ENCODE measurements around the gene PRIMPOL. TPM values are rescaled to one million over a fixed set of nuclear protein-coding genes. Genes with fewer than 3 reads are reported as not detected.

Gene PRIMPOL
- total RNA-seq, 1 experiment from 2014 or later, result 8.3 TPM

DNA sequence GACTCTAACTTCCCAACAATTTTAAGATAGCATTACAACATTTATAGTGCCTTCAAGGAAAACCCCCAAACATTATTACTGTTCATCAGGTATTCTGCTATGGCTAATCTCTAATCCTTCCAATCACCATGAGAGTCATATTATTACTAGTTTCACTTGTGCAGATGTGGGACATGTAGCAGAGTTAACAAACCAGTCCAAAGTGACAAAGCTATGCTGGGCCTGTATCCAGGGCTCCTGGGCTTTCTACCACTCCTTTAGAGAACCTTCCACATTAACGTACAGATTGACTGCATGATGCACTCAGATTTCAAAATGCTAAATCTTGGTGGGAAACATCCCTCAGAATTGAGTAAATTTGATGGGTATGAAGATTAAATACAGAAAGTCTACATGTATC is 16.7 kb upstream of the PRIMPOL start:
- DNase-seq (ENCODE audit: low spot score), result no peak
- H3K36me3 Mint-ChIP-seq, result peaks cover 82% of the 10 kb centered on the region
- POLR2A ChIA-PET, result no interaction called here
- no peak for ATAC-seq
- CTCF ChIA-PET, result no interaction called here
- peaks cover 4% of the 10 kb centered on the region for H3K4me1 Mint-ChIP-seq
- TF ChIP-seq ZNF121 (CRISPR knock-in tag; IDR thresholded peaks at IDR 0.05) (no peak), SP1 (CRISPR knock-in tag; conservative IDR thresholded peaks at IDR 0.05) (no peak), ZNF423 (CRISPR knock-in tag; IDR thresholded peaks at IDR 0.05) (no peak), ATF1 (CRISPR knock-in tag; IDR thresholded peaks at IDR 0.05) (no peak), RELA (CRISPR knock-in tag; IDR thresholded peaks at IDR 0.05; ENCODE audit: borderline replicate concordance) (no peak), CREB1 (CRISPR knock-in tag; IDR thresholded peaks at IDR 0.05) (no peak), TEAD1 (CRISPR knock-in tag; IDR thresholded peaks at IDR 0.05) (no peak), NR2C2 (CRISPR knock-in tag; IDR thresholded peaks at IDR 0.05) (no peak), TCF7 (CRISPR knock-in tag; IDR thresholded peaks at IDR 0.05; ENCODE audit: low read depth) (no peak)
- TF ChIP-seq, protein P1, sequence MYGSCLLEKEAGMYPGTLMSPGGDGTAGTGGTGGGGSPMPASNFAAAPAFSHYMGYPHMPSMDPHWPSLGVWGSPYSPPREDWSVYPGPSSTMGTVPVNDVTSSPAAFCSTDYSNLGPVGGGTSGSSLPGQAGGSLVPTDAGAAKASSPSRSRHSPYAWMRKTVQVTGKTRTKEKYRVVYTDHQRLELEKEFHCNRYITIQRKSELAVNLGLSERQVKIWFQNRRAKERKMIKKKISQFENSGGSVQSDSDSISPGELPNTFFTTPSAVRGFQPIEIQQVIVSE (CRISPR knock-in tag; IDR thresholded peaks at IDR 0.05; ENCODE audit: borderline replicate concordance), result no peak
- TF ChIP-seq, protein P2, sequence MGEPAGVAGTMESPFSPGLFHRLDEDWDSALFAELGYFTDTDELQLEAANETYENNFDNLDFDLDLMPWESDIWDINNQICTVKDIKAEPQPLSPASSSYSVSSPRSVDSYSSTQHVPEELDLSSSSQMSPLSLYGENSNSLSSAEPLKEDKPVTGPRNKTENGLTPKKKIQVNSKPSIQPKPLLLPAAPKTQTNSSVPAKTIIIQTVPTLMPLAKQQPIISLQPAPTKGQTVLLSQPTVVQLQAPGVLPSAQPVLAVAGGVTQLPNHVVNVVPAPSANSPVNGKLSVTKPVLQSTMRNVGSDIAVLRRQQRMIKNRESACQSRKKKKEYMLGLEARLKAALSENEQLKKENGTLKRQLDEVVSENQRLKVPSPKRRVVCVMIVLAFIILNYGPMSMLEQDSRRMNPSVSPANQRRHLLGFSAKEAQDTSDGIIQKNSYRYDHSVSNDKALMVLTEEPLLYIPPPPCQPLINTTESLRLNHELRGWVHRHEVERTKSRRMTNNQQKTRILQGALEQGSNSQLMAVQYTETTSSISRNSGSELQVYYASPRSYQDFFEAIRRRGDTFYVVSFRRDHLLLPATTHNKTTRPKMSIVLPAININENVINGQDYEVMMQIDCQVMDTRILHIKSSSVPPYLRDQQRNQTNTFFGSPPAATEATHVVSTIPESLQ (CRISPR knock-in tag; IDR thresholded peaks at IDR 0.05), result no peak
- TF ChIP-seq, protein P3, sequence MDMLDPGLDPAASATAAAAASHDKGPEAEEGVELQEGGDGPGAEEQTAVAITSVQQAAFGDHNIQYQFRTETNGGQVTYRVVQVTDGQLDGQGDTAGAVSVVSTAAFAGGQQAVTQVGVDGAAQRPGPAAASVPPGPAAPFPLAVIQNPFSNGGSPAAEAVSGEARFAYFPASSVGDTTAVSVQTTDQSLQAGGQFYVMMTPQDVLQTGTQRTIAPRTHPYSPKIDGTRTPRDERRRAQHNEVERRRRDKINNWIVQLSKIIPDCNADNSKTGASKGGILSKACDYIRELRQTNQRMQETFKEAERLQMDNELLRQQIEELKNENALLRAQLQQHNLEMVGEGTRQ (CRISPR knock-in tag; IDR thresholded peaks at IDR 0.05), result no peak
- TF ChIP-seq, protein P4, sequence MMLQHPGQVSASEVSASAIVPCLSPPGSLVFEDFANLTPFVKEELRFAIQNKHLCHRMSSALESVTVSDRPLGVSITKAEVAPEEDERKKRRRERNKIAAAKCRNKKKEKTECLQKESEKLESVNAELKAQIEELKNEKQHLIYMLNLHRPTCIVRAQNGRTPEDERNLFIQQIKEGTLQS (CRISPR knock-in tag; conservative IDR thresholded peaks at IDR 0.05), result no peak
- TF ChIP-seq, protein P5, sequence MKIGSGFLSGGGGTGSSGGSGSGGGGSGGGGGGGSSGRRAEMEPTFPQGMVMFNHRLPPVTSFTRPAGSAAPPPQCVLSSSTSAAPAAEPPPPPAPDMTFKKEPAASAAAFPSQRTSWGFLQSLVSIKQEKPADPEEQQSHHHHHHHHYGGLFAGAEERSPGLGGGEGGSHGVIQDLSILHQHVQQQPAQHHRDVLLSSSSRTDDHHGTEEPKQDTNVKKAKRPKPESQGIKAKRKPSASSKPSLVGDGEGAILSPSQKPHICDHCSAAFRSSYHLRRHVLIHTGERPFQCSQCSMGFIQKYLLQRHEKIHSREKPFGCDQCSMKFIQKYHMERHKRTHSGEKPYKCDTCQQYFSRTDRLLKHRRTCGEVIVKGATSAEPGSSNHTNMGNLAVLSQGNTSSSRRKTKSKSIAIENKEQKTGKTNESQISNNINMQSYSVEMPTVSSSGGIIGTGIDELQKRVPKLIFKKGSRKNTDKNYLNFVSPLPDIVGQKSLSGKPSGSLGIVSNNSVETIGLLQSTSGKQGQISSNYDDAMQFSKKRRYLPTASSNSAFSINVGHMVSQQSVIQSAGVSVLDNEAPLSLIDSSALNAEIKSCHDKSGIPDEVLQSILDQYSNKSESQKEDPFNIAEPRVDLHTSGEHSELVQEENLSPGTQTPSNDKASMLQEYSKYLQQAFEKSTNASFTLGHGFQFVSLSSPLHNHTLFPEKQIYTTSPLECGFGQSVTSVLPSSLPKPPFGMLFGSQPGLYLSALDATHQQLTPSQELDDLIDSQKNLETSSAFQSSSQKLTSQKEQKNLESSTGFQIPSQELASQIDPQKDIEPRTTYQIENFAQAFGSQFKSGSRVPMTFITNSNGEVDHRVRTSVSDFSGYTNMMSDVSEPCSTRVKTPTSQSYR (CRISPR knock-in tag; IDR thresholded peaks at IDR 0.05), result no peak
- TF ChIP-seq, protein P6, sequence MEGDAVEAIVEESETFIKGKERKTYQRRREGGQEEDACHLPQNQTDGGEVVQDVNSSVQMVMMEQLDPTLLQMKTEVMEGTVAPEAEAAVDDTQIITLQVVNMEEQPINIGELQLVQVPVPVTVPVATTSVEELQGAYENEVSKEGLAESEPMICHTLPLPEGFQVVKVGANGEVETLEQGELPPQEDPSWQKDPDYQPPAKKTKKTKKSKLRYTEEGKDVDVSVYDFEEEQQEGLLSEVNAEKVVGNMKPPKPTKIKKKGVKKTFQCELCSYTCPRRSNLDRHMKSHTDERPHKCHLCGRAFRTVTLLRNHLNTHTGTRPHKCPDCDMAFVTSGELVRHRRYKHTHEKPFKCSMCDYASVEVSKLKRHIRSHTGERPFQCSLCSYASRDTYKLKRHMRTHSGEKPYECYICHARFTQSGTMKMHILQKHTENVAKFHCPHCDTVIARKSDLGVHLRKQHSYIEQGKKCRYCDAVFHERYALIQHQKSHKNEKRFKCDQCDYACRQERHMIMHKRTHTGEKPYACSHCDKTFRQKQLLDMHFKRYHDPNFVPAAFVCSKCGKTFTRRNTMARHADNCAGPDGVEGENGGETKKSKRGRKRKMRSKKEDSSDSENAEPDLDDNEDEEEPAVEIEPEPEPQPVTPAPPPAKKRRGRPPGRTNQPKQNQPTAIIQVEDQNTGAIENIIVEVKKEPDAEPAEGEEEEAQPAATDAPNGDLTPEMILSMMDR (IDR thresholded peaks at IDR 0.05), result no peak
- H3K27ac Mint-ChIP-seq, result no peak overlapping the region; the same call in 1 of the 2 replicates
- no peaks in the 10 kb centered on the region for H3K27me3 Mint-ChIP-seq (ENCODE audit: low read depth)
- no peak overlapping the region for H3K4me3 Mint-ChIP-seq
- H3K9me3 Mint-ChIP-seq, result no peaks in the 10 kb centered on the region

DNA sequence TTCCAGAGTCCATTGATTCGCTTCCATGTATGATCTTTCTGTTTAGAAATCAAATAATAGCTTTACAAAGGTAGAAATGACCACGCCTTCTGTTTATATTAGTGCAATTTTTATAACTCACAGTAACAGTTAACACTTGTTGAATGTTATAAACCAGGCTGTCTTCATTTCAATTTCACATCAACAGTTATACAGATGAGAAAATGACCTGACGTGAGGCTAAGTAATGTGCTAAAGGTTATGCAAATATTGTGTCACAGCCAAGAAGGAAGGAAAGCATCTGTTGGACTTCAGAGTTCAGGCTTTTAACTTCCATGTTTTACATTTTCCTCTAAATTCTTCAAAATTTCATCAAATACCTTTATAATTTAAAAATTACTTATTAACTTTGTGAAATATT is 14.2 kb upstream of the PRIMPOL start:
- Mint-ChIP-seq H3K27me3 (ENCODE audit: low read depth) (no peaks in the 10 kb centered on the region), H3K4me3 (no peak overlapping the region), H3K27ac (no peak overlapping the region), H3K36me3 (peaks cover 66% of the 10 kb centered on the region), H3K4me1 (peaks cover 12% of the 10 kb centered on the region), H3K9me3 (no peaks in the 10 kb centered on the region)
- POLR2A ChIA-PET, result no interaction called here
- TF ChIP-seq, protein P1 (CRISPR knock-in tag; IDR thresholded peaks at IDR 0.05; ENCODE audit: borderline replicate concordance), result no peak
- CTCF ChIA-PET, result no interaction called here
- ATAC-seq (no peak), DNase-seq (ENCODE audit: low spot score) (no peak)
